Upper lobe of left lung (tissue), 4 donors: ENCODE results near the gene PHF20.

Experiments
- CTCF ChIP-seq, 6 experiments: fragments of 450-650 bp in 4 of 6; fragments of 200-600 bp in 2 of 6; sonication (generic) in 2 of 6; IDR thresholded peaks; one replicate each; pipeline ENCODE4 v1.5.1; 2016 to 2019; ENCODE audit warnings: antibody characterized with exemption in 6 of 6
- EP300 ChIP-seq, 4 donors: sonication (generic); formaldehyde crosslinking; IDR thresholded peaks; one replicate each; pipeline ENCODE4 v1.5.1; 2017; ENCODE audit warnings: antibody characterized with exemption in 4 of 4, control low read depth in 2 of 4
- POLR2A ChIP-seq, 4 donors: fragments of 450-650 bp; IDR thresholded peaks; one replicate each; pipeline ENCODE4 v1.5.1; 2016 to 2017; ENCODE audit warnings: antibody characterized with exemption in 4 of 4, mild to moderate bottlenecking in 2 of 4

DNA sequence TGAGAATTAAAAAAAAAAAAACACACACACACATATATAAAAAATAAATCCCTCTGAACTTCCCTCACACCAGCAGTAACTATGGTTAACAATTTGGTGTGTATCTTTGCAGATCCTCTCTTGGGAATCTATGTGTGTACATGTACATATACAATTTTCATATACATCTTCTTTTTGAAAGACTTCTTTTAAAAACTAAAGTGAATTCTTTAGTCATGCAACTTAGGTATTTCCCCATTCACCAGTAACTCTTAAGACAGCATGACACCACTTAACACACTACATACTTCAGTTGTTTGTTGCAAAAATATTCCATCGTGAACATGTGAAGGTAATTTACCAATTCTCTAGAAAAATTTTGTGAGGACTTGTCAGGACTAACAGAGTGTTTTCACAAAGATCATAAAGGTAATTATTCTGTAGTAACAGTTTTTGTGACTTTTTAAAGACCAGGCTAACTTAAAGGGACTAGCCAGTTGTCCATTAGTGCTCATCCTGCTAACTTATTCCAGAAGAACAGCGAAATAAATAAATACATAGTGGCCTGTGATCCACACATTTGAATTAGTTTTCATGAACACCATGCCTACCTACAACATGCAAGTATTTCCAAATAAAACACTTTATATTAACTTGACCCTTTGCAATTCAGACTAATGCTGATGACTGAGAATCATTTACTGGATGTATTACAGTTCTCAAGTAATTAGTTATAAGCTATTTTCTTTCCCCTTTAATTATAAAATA, 41.8 kb upstream of the PHF20 start:
- TF ChIP-seq CTCF (IDR thresholded peaks at IDR 0.05) = no peak
- TF ChIP-seq POLR2A (IDR thresholded peaks at IDR 0.05) = no peak
- no peak for TF ChIP-seq EP300 (IDR thresholded peaks at IDR 0.05)
